GM21619 (cell line): ENCODE results near the gene SLC6A18.
"Not testable (repeated sequence)": the region's sequence is repeated elsewhere in the genome, so short reads cannot be mapped to it uniquely, and the experiment has no call there.

ENCODE experiments used
- ATAC-seq: cut with Tn5 transposase; IDR thresholded peaks from one replicate; pipeline ENCODE4 v1.9.1; 2021; ENCODE audit not compliant: unreplicated experiment

Gene SLC6A18

DNA sequence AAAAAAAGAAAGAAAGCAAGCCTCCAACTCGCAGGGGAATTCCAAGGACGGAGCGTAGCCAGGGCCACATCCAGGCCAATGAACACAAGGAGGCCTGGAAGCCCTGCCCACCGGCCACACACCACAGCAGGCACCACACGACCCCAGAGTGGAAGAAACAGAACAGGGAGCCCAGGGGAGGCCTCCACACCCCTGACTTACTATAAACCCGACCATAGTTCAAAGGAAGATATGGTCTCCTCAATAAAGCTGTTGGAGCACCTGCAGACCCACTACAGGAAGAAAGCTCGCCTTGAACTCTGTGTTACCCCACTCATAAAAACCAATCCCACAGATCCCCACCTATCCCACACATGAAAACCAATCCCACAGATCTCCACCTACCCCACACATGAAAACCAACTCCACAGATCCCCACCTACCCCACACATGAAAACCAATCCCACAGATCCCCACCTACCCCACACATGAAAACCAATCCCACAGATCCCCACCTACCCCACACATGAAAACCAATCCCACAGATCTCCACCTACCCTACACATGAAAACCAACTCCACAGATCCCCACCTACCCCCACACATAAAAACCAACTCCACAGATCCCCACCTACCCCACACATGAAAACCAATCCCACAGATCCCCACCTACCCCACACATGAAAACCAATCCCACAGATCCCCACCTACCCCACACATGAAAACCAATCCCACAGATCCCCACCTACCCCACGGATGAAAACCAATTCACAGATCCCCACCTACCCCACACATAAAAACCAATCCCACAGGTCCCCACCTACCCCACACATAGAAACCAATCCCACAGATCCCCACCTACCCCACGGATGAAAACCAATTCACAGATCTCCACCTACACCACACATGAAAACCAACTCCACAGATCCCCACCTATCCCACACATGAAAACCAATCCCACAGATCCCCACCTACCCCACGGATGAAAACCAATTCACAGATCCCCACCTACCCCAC, 50.5 kb downstream of the SLC6A18 start:
- not testable (repeated sequence) for ATAC-seq

DNA sequence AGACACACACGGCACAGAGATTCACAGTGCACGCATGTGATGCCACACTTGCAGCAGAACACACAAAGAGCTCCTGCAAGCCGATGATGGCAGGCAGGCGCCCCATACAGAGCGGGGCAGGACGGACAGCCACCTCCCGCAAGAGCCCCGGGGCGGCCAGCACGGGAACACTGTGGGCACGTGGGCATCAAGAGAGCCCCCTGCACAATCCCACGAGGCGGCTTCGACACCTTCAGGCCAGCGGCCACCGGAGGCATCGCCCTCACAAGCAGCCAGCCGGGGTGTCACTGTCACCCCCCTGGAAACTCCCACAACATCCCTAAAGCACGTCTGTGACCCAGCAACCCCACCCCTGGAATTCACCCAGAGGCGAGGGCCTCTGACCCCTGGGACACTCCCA, 51.7 kb downstream of the SLC6A18 start:
- no peak for ATAC-seq

DNA sequence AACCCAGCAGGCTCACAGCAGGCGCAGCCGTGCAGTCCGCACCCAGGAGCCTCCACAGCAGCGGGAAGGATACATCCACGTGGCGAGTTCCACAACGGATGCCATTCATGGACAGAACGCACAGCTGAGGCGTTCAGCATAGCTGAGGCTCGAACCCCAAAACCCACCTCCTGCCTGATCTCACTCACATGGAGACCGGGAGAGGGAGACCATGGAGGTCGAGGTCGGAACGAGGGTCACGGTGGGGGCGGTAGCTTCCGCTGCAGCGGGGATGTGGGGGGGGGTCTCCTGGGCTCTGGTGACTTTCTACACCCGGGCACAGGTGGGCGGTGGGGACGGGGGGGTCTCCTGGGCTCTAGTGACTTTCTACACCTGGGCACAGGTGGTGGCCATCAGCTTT, 52.1 kb downstream of the SLC6A18 start:
- ATAC-seq: no peak

DNA sequence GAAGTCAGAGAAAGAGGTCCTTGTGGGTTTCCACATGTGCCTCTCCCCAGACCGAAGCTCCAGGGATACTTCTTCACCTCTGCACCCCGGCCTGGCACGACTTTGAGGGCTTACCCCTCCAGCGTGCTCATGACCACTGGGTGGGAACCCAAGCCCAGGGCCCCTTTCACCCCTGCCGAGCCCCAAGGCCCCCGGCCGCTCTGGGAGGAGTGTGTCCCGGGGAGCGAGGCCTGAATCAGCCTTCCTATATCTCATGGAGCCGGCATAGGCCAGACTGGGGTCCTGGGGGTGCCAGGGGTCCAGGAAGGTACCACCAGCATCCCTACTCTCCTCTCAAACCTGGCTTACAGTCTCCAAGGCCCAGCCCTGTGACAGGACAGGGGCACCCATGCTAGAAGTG, 52.6 kb downstream of the SLC6A18 start:
- ATAC-seq: no peak

DNA sequence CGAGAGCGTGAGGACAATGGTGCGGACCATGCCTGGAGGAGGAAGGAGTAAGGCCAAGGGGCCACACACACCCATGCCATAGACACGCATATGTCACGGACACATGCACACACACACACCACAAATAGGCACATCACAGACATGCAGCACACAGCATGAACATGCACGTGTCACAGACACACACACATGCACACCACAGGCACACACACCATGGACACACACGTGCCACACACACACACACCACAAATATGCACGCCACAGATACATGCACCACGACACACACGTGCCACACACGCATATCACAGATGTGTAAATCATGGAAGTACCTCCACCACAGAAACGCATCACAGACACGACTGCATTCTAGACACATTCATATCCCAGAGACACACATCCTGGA, 53.0 kb downstream of the SLC6A18 start:
- no peak for ATAC-seq

DNA sequence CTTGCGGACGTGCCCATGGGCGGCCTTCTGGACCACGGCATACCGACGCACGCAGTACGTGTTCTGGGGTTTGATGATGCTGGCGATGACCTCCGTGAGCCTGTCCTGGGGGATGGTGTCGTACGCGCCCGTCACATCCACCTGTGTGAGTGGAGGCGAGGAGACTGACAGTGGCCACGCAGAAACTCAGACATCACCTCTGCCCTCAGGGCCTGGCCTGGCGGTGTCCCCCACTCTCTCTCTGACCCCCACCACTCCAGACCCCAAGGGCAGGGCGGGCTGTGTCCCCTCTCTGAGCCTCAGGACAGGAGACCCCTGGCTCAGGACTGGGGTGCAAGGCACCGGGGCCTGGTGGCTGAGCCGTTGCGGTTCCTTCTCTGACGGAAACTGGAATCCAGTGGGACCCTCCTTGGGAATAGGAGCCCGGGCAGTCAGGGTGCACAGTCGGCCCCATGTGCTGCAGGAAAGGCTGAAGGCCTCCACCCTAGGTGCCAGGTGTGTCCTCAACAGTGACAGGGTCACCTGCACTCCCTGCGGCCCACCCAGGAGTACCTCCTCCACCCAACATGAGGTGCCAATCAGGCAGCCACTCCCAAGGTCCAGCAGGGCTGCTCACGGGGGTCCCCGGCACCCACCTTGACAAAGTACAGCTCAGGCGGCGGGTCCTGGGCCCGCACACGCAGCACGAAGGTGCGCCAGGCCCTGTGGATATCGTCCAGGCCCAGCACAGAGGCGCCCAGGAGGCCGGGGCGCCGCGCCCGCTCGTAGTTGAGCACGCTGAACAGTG, 53.7 kb downstream of the SLC6A18 start:
- no peak for ATAC-seq

DNA sequence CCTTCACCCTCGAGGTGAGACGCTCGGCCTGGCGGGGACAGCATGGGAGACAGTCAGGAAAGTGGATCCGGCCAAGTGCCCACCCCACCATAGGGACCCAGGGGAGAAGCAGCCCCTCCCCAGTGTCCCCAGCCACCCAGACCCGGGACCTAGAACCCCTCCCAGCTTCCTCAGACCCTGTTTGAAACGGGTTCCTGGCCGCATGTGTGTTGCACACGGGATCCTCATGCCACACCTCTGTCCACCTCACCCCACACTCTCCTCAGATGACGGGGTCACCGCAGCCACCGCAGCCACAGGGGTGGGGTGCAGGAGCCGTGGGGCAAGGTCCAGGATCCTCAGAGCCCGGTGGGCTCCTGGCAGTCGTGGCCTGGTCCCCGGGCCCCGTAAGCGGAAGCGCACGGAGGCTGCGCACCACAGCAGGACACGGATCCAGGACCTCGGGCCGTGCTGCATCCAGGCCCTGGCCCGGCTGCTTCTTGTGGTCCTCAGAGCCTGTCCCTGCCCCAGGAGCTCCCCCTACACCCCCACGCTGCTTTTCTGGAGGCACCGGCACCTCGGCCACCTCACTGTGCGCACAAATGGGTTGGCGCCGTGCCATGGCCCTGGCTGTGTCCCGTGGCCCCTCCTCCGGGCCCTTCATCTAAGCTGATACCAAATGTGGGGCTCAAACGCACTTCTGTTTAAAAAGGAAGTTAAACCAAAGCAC, 54.4 kb downstream of the SLC6A18 start:
- ATAC-seq: no peak

DNA sequence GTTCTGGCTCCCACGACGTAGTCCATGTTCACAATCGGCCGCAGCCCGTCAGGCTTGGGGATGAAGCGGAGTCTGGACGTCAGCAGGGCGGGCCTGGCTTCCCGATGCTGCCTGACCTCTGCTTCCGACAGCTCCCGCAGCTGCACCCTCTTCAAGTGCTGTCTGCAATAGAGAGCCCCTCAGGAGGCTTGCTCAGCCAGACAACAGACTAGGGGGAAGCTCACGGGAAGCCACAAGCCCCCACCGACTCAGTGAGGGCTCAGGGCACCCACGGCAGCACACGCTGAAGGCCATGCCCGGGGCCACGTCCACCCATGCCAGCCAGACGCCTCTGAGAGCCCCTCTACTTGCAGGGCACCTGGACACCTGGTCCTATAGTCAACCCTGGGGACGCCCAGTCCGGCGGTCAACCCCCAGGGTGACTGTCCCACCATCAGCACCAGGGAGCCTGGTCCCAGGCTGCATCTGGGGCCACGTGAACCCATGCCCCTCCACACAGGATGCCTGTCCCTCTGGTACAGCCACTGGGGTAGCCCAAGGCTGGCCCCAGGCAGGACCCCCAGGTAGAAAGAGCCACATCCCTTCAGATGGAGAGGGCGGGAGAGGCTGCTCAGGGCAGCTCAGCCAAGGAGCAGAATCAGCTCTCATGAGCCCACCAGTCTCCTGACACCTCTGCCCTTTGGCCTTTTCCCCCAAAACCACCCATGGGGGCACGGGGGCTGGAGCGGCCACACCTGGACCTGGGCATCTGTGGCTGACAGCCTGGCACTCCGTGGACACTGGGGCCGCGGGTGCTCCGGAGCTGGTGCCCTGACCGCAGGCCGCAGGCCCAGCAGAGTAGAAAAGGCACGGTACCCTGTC, 55.2 kb downstream of the SLC6A18 start:
- no peak for ATAC-seq

DNA sequence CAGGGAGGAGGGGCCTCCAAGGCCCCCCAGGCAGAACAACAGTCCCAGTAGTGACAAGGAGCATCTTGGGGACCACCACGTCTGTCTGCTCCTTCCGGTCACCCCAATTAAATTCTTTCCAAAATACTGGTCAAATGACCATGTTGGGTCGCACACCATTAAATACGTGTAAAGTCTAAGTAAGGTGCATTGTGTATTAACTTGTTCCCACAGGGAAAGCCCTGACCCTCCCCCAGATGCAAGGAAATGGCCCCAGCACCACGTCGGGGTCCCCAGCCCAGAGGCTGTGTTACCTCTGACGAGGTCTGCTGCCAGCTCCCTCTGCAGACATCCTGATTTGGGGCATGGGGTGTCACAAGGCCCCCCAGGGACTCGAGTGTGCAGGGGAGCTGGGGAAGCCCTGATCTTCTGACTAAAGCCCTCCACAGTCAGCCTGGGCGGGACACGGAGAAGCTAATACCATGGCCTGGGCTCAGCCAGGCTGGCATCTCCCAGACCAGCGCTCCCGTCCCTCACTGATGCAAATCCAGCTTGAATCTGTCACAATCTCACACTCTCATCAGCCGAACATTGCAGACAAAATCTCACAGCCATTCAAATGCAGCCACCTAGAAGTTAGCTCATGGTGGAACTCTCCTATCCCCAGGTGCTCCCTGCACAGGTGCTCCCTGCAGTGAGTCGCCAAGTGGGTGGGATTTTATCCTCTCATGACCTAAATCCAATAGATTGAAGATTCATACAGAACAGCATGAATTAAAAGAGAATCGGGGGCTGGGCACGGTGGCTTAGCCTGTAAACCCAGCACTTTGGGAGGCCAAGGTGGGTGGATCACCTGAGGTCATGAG, 56.1 kb downstream of the SLC6A18 start:
- ATAC-seq: no peak

DNA sequence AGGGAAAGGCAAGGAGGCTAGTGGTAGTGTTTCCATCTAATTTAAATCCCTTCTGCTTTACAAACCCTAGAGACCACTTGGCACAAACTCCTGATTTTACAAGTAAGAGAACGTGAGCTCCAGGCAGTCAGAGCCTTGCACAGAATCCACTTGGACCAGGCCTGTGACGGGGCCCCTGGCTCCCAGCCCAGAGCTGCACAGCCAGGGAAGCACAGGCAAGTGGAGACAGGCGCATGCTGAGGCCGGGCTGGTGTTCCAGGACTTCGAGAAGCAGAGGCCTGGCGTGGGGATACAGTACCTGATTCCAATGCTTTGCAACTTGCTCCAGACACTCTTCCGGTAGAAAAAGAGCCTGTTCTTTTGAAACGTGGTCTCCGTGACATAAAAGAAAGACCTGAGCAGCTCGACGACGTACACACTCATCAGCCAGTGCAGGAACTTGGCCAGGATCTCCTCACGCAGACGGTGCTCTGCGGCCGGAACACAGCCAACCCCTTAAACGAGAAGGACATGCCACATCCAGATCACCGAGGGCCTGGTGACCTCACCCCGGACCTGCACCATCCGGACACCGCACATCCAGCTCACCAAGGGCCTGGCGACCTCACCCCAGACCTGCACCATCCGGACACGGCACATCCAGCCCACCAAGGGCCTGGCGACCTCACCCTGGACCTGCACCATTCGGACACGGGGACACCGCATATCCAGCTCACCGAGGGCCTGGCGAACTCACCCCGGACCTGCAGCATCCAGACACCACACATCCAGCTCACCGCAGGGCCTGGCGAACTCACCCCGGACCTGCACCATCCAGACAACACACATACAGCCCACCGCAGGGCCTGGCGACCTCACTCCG, 57.2 kb downstream of the SLC6A18 start:
- ATAC-seq: no peak

DNA sequence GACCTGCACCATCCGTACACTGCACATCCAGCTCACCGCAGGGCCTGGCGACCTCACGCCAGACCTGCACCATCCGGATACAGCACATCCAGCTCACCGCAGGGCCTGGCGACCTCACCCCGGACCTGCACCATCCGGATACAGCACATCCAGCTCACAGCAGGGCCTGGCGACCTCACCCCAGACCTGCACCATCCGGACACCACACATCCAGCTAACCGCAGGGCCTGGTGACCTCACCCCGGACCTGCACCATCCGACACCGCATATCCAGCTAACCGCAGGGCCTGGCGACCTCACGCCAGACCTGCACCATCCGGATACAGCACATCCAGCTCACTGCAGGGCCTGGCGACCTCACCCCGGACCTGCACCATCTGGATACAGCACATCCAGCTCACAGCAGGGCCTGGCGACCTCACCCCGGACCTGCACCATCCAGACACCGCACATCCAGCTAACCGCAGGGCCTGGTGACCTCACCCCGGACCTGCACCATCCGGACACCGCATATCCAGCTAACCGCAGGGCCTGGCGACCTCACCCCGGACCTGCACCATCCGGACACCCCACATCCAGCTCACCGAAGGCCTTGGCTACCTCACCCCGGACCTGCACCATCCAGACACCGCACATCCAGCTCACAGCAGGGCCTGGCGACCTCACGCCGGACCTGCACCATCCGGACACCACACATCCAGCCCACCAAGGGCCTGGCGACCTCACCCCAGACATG, 58.0 kb downstream of the SLC6A18 start:
- ATAC-seq: not testable (repeated sequence)

DNA sequence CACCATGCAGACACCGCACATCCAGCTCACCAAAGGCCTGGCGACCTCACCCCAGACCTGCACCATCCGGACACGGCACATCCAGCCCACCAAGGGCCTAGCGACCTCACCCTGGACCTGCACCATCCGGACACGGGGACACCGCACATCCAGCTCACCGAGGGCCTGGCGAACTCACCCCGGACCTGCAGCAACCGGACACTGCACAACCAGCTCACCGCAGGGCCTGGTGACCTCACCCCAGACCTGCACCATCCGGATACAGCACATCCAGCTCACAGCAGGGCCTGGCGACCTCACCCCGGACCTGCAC, 58.5 kb downstream of the SLC6A18 start:
- ATAC-seq: not testable (repeated sequence)

DNA sequence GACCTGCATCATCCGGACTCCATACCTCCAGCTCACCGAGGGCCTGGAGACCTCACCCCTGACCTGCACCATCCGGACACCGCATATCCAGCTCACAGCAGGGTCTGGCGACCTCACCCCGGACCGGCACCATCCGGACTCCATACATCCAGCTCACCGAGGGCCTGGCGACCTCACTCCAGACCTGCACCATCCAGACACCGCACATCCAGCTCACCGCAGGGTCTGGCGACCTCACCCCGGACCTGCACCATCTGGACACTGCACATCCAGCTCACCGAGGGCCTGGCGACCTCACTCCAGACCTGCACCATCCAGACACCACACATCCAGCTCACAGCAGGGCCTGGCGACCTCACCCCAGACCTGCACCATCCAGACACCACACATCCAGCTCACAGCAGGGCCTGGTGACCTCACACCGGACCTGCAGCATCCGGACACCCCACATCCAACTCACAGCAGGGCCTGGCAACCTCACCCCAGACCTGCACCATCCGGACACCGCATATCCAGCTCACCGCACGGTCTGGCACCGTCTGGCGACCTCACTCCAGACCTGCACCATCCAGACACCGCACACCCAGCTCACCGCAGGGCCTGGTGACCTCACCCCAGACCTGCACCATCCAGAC, 59.3 kb downstream of the SLC6A18 start:
- not testable (repeated sequence) for ATAC-seq

DNA sequence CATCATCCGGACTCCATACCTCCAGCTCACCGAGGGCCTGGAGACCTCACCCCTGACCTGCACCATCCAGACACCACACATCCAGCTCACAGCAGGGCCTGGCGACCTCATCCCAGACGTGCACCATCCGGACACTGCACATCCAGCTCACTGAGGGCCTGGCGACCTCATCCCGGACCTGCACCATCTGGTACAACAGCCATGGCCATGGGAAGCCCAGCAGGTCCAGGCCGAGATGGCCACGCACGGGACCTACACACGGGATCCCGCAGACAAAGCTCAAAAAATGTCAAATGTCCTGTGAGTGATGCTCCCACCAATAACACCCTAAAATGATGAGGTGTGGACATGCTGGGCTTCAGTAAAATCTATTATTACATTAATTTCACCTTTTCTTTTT, 60.0 kb downstream of the SLC6A18 start:
- no peak for ATAC-seq

DNA sequence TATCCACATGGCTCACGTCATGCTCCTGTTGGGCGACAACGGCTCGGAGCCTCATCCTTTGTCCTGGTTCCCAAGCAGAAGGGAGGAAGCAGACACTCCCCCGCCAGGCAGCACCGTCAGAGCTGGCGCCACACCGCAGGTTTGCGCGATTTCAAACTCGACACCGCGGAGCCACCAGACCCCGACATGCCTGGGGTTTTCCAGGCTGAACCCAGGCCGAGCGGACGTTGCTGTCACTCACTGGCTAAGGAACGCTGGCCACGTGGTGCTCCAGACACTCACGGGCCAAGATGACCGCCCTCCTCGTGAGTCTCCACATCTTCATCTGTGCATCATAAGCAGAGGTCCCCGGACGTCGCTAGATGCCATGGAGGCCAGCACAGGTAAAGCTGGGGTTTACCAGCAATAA, 60.7 kb downstream of the SLC6A18 start:
- no peak for ATAC-seq

DNA sequence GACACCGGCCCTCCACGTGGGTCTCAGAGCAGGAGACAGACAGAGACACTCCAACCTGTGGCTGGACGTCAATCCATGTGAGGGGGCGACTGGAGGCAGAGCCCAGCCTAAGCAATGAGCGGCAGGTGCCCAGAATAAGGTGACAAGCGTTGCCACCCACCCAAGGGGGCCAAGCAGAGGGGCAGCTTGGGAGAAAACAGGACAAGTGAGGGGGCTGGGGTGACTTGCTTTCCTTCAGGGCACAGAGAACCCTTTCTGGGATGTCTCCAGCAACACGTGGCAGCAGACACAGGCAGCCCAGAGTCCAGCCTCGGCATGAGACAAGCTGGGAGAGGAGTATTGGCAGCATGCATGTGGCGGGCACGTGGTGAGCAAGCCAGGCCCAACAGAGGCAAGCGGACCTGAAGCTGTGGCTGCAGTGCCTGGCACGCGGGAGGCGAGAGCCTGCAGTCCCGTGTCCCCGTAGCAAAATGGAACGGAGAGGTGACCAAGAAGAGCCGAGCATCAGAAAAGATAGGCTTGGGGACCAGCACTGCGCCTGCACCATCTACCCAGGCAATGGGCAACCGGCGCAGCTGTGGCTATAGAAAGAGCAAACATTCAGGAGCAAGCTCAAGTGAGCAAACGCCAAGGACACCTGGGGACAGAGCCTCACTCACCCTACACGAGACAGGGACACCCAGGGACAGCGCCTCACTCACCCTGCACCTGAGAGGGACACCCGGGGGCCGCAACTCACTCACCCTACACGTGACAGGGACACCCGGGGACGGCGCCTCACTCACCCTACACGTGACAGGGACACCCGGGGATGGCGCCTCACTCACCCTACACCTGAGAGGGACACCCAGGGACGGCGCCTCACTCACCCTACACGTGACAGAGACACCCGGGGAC, 63.5 kb downstream of the SLC6A18 start:
- no peak for ATAC-seq

DNA sequence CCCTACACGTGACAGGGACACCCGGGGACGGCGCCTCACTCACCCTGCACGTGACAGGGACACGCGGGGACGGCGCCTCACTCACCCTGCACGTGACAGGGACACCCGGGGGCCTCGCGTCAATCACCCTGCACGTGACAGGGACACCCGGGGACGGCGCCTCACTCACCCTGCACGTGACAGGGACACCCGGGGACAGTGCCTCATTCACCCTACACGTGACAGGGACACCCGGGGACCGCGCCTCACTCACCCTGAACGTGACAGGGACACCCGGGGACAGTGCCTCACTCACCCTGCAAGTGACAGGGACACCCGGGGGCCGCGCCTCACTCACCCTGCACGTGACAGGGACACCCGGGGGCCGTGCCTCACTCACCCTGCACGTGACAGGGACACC, 64.4 kb downstream of the SLC6A18 start:
- not testable (repeated sequence) for ATAC-seq
